Endothelial cell (in vitro differentiated cells): Measurements from ENCODE around the gene CAMK1D. TPM values are rescaled to one million over a fixed set of nuclear protein-coding genes. Genes with fewer than 3 reads are reported as not detected.
"Not testable (repeated sequence)": the region's sequence is repeated elsewhere in the genome, so short reads cannot be mapped to it uniquely, and the experiment has no call there.

ENCODE experiments used
- DNase-seq: peaks from one replicate; pipeline ENCODE4 v3.0.0; 2021; ENCODE audit warnings: low spot score
- H3K27ac Mint-ChIP-seq: one replicate; pipeline ENCODE4 v1.8.0; 2021; ENCODE audit warnings: mixed read lengths, inconsistent platforms; ENCODE audit not compliant: unreplicated experiment
- H3K27me3 Mint-ChIP-seq: one replicate; pipeline ENCODE4 v1.8.0; 2021; ENCODE audit warnings: mild to moderate bottlenecking, moderate library complexity, mixed read lengths, inconsistent platforms; ENCODE audit not compliant: unreplicated experiment
- H3K36me3 Mint-ChIP-seq: one replicate; pipeline ENCODE4 v1.8.0; 2021; ENCODE audit warnings: mild to moderate bottlenecking, low read depth, mixed read lengths, inconsistent platforms; ENCODE audit not compliant: unreplicated experiment
- H3K4me1 Mint-ChIP-seq: one replicate; pipeline ENCODE4 v1.8.0; 2021; ENCODE audit warnings: mild to moderate bottlenecking, mixed read lengths, inconsistent platforms; ENCODE audit not compliant: unreplicated experiment
- H3K4me3 Mint-ChIP-seq: one replicate; pipeline ENCODE4 v1.8.0; 2021; ENCODE audit warnings: mild to moderate bottlenecking, mixed read lengths, inconsistent platforms; ENCODE audit not compliant: unreplicated experiment
- H3K9me3 Mint-ChIP-seq: one replicate; pipeline ENCODE4 v1.8.0; 2021; ENCODE audit warnings: mixed read lengths, inconsistent platforms; ENCODE audit not compliant: unreplicated experiment
- CTCF ChIP-seq: fragments of 200-600 bp; sonication (generic); IDR thresholded peaks from one replicate; pipeline ENCODE4 v1.5.0; 2021; ENCODE audit warnings: antibody characterized with exemption; ENCODE audit not compliant: unreplicated experiment
- total RNA-seq: library from RNA; stranded (reverse); fragmentation: NEBNext Ultra II Directional; extraction: Animal tissue kit (Norgen Biotek cat#: 25700); gene quantifications from one replicate; pipeline ENCODE4 v1.2.1, GENCODE V29; 2021; ENCODE audit not compliant: unreplicated experiment

CAMK1D gene
- total RNA-seq, 1 donor from 2014 or later = 4.1 TPM

- Mint-ChIP-seq H3K9me3 (no peaks in the 10 kb centered on the region), H3K36me3 (no peaks in the 10 kb centered on the region), H3K4me3 (no peak overlapping the region), H3K4me1 (no peaks in the 10 kb centered on the region), H3K27ac (no peak overlapping the region), H3K27me3 (peaks cover 3% of the 10 kb centered on the region)
- no peak for DNase-seq
- TF ChIP-seq CTCF = no peak
Observed at GRCh38 chr10:12852687-12853086, 503.3 kb downstream of the CAMK1D start.

- Mint-ChIP-seq H3K4me3 (no peak overlapping the region), H3K36me3 (no peaks in the 10 kb centered on the region), H3K9me3 (no peaks in the 10 kb centered on the region), H3K27me3 (peaks cover 3% of the 10 kb centered on the region), H3K4me1 (no peaks in the 10 kb centered on the region), H3K27ac (no peak overlapping the region)
- no peak for DNase-seq
- no peak for TF ChIP-seq CTCF
Observed at GRCh38 chr10:12854988-12855387, 505.6 kb downstream of the CAMK1D start.

- H3K4me3 Mint-ChIP-seq = no peak overlapping the region
- no peaks in the 10 kb centered on the region for H3K9me3 Mint-ChIP-seq
- no peaks in the 10 kb centered on the region for H3K27me3 Mint-ChIP-seq
- DNase-seq = no peak
- no peaks in the 10 kb centered on the region for H3K4me1 Mint-ChIP-seq
- H3K27ac Mint-ChIP-seq = no peak overlapping the region
- no peaks in the 10 kb centered on the region for H3K36me3 Mint-ChIP-seq
- no peak for TF ChIP-seq CTCF
Observed at GRCh38 chr10:12862459-12862858, 513.1 kb downstream of the CAMK1D start.

GRCh38 chr10:12865515-12865914, 516.2 kb downstream of the CAMK1D start:
- H3K4me3 Mint-ChIP-seq, DNase-seq, H3K4me1 Mint-ChIP-seq, H3K36me3 Mint-ChIP-seq, H3K9me3 Mint-ChIP-seq, H3K27me3 Mint-ChIP-seq, H3K27ac Mint-ChIP-seq: not testable (repeated sequence)

GRCh38 chr10:12868229-12868628, 518.9 kb downstream of the CAMK1D start:
- no peaks in the 10 kb centered on the region for H3K36me3 Mint-ChIP-seq
- DNase-seq = no peak
- H3K9me3 Mint-ChIP-seq = no peaks in the 10 kb centered on the region
- H3K27ac Mint-ChIP-seq = no peak overlapping the region
- H3K4me3 Mint-ChIP-seq = no peak overlapping the region
- peaks cover 2% of the 10 kb centered on the region for H3K27me3 Mint-ChIP-seq
- peaks cover 5% of the 10 kb centered on the region for H3K4me1 Mint-ChIP-seq
- no peak for TF ChIP-seq CTCF

GRCh38 chr10:12869427-12869826, 520.1 kb downstream of the CAMK1D start:
- H3K4me1 Mint-ChIP-seq = peaks cover 5% of the 10 kb centered on the region
- H3K4me3 Mint-ChIP-seq = no peak overlapping the region
- TF ChIP-seq CTCF = no peak
- no peak overlapping the region for H3K27ac Mint-ChIP-seq
- H3K36me3 Mint-ChIP-seq = no peaks in the 10 kb centered on the region
- no peaks in the 10 kb centered on the region for H3K9me3 Mint-ChIP-seq
- DNase-seq = no peak
- peaks cover 2% of the 10 kb centered on the region for H3K27me3 Mint-ChIP-seq
